ENCODE data around the gene HECW1.
"Not testable (repeated sequence)": the region's sequence is repeated elsewhere in the genome, so short reads cannot be mapped to it uniquely, and the experiment has no call there.

Gene HECW1

GRCh38 chr7:43560742-43561330 lies 448.4 kb downstream of the HECW1 start:
- TF ChIP-seq CTCF (conservative IDR thresholded peaks at IDR 0.05; ENCODE audit: low read length) = no peak
- H3K4me3 ChIP-seq (ENCODE audit: low read length) = no peak overlapping the region
- no peak for DNase-seq (ENCODE audit: low read depth)

- TF ChIP-seq CTCF (conservative IDR thresholded peaks at IDR 0.05; ENCODE audit: low read length) = no peak
- DNase-seq (ENCODE audit: low read depth) = no peak
- H3K4me3 ChIP-seq (ENCODE audit: low read length) = no peak overlapping the region
Measured at GRCh38 chr7:43562383-43562782, 449.9 kb downstream of the HECW1 start.

- no peak for TF ChIP-seq CTCF (conservative IDR thresholded peaks at IDR 0.05; ENCODE audit: low read length)
- peak; percentile 93 for DNase-seq (ENCODE audit: low read depth)
Measured at GRCh38 chr7:43565786-43566185, 453.3 kb downstream of the HECW1 start.

GRCh38 chr7:43568529-43568928 lies 456.1 kb downstream of the HECW1 start:
- no peak overlapping the region for H3K4me3 ChIP-seq (ENCODE audit: low read length)
- no peak for DNase-seq (ENCODE audit: low read depth)
- TF ChIP-seq CTCF (conservative IDR thresholded peaks at IDR 0.05; ENCODE audit: low read length) = no peak

More at GRCh38 chr7:43565786-43566185, 453.3 kb downstream of the HECW1 start:
- no peak overlapping the region for H3K4me3 ChIP-seq (ENCODE audit: low read length)

GRCh38 chr7:43569424-43569823 lies 457.0 kb downstream of the HECW1 start:
- TF ChIP-seq CTCF (conservative IDR thresholded peaks at IDR 0.05; ENCODE audit: low read length) = no peak
- peak; percentile 71 for DNase-seq (ENCODE audit: low read depth)
- no peak overlapping the region for H3K4me3 ChIP-seq (ENCODE audit: low read length)

DNA sequence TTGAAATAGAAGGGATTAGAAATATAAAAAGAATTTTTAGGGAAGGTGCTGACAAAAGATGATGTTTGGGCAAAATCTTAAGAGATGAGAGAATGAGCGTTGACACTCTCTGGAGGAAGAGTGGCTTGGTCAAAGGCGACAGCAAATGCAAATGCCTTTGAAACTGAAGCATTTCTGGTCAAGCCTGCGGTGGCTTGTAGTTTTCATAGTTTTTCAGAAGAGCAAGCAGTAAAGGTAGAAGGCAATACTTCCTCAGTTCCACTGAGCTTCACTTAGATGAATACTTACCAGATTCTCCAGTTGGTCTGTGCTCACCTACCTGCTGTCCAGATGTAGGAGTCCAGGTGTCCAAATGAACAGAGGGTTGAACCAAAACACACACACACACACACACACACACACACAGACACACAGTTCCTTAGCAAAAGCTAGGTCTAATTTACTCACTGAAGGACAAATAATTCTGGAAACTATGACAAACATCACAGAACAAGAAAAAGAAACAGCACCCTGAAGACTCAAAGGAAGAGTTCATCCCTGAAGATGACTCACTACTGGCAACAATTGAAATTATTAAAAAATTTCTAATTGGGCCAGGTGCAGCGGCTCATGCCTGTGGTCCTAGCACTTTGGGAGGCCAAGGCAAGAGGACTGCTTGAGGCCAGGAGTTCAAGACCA lies 458.4 kb downstream of the HECW1 start:
- no peak overlapping the region for H3K4me3 ChIP-seq (ENCODE audit: low read length)
- DNase-seq (ENCODE audit: low read depth) = peak; percentile 31
- TF ChIP-seq CTCF (conservative IDR thresholded peaks at IDR 0.05; ENCODE audit: low read length) = no peak

DNA sequence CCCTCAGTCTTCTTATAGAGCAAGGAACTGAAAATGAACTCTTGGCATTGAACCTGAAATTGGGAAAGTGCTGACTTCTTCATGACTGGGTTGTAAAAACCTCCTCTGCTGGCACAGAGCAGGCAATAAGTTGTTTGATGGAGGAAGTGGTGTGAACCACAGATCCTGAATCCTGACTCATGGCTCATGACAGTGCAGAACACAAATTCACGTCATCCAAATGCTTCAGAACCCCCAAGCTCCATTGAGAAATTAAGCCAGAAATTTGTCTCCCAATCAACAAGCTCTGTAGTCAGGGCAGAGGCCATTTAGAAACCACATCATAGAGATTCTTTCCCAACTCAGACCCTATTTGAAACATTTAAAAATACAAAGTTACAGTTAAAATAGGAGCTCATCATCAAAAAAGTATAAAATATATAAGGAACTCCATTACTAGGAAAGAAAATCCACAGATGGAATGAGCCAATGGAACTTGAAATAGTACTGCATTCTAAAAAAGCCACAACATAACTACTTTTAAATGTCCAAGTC lies 460.1 kb downstream of the HECW1 start:
- no peak overlapping the region for H3K4me3 ChIP-seq (ENCODE audit: low read length)
- peak; percentile 100 for DNase-seq (ENCODE audit: low read depth)
- no peak for TF ChIP-seq CTCF (conservative IDR thresholded peaks at IDR 0.05; ENCODE audit: low read length)

GRCh38 chr7:43573832-43574231 lies 461.4 kb downstream of the HECW1 start:
- H3K4me3 ChIP-seq (ENCODE audit: low read length); DNase-seq (ENCODE audit: low read depth): not testable (repeated sequence)

All from AG10803 (cell line).